LoVo (cell line): ENCODE results near the gene NOC2L.

ENCODE experiments used
- DNase-seq: peaks from one replicate; pipeline ENCODE4 v3.0.0-alpha.2; 2016; ENCODE audit warnings: low spot score

Gene NOC2L

DNA sequence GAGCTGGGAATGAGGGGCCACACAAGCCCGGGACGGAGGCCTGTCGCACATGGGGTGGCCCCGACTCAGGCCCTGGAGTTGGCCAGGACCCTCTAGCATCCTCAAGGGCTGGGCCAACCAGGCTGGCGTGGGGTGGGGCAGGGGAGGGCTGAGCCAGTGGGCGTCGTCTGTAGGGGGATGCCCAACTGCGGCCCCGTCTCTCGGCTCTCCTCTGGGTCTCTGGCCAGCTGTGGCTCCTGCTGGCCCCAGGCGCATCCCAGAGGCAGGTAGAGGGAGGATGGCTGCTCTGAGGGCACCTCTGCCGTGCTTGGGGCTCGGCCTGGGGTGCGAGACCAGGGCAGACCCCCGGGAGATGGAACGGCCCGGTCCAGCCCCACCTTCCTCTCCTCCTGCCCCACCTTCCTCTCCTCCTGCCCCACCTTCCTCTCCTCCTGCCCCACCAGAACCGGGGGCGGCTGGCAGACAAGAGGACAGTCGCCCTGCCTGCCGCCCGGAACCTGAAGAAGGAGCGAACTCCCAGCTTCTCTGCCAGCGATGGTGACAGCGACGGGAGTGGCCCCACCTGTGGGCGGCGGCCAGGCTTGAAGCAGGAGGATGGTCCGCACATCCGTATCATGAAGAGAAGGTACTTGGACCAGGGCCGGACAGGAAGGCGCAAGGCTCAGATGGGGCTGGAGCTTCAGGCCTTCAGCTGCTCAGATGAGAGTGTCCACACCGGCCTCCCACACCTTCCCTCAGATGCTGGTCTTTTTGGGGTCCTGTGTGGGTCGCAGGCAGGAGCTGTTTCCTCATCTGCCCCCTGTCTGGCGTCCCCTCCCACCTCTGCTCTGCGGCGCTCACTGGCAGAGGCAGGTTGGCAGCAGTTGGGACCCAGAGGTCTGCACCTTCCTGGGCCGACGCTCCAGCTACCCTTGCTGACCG lies 29.1 kb downstream of the NOC2L start:
- no peak for DNase-seq

GRCh38 chr1:928825-929661 lies 30.0 kb downstream of the NOC2L start:
- no peak for DNase-seq

DNA sequence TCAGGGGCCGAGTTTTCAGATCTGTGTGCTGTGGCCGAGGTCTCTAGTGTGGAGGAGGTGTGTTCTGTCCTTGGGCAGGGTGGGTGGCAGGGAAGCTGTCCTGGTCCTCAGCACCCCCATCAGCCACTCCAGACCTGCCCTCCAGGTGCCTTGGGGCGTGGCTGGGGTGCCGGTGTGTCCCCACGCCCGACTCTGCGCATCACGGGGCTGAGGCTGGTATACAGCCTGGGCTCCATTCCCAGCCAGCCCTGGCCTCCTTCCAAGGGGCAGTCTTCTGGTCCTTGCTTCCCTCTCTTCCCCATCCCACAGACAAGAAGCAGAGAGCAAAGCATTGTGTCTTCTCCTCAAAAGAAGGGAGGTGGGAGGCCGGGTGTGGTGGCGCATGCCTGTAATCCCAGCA lies 31.3 kb downstream of the NOC2L start:
- no peak for DNase-seq

GRCh38 chr1:927234-927633 lies 31.8 kb downstream of the NOC2L start:
- no peak for DNase-seq

DNA sequence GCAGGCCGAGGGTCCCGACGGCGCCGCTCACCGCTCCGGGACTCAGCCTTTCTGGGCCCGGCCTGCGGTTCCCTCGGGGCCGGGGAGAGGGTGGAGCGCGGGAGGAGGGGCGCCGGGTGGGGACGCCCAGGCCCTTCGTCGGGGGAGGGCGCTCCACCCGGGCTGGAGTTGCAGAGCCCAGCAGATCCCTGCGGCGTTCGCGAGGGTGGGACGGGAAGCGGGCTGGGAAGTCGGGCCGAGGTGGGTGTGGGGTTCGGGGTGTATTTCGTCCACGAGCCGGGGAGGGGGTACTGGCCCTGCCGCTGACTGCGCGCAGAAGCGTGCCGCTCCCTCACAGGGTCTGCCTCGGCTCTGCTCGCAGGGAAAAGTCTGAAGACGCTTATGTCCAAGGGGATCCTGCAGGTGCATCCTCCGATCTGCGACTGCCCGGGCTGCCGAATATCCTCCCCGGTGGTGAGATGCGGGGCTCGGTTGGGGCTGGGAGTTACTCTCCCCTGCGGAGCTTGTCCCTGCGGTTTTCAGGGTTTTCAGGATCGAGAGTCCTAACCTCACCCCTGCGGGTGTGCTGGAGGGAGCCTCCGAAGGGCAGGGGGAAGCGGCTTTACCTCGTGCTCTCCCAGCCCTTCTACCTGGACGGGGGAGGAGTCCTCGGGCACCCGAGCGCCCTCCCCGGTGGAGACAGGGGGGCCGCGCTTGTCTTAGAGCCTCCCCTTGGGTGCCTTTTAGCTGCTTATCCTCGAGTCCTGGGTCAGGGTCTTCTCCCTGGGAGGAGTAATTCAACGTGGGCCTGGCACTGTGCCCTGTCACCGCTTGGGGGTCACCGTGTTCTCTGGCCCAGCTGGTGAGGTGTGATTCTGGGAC lies 33.3 kb downstream of the NOC2L start:
- no peak for DNase-seq

- DNase-seq: peak; percentile 52
Measured at GRCh38 chr1:924656-925560, 34.1 kb downstream of the NOC2L start.

- DNase-seq: no peak
Measured at GRCh38 chr1:923991-924655, 34.9 kb downstream of the NOC2L start.

DNA sequence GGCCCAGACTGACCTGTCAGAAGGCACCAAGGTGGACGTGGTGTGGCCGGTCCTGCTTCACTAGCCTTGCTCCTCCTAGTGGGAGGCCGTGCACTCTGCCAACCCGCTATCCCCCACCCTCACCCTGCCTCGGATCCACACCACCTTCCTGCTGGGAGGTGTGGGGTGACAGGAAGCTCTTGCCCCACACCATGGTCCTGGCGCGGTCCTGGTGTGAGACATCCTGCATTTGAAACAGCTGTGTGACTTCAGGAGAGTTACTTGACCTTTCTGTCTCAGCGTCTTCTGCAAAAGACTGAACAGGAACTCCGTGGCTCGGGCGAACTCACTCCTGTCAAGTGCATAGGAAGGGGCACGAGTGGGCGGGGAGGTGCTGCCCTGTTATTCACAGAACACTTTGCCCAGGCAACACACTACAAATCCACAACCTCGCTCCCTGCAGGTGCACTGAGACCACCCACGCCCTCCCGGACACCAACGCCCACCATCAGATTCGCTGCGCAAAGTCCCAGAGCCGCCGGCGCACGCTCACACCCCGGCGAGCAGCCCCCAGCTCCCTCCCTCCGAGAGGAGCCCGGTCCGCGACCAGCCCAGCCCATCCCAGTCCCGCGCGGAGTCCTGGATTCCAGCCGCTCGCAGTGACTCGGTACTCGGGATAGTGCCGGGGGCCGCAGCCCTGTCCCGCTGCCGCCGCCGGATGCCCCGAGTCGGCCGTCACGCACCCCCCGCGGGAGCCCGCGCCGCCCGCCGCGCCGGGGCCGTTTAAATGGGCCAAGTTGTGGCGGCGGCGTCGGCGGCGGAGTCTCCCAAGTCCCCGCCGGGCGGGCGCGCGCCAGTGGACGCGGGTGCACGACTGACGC lies 35.7 kb downstream of the NOC2L start, which contains the start of gene SAMD11:
Gene SAMD11, plus strand, starts transcription at position 793 of the 860 bp plus-strand sequence. CDS start 509 bp downstream, outside the sequence.
- DNase-seq: peak; percentile 74

DNA sequence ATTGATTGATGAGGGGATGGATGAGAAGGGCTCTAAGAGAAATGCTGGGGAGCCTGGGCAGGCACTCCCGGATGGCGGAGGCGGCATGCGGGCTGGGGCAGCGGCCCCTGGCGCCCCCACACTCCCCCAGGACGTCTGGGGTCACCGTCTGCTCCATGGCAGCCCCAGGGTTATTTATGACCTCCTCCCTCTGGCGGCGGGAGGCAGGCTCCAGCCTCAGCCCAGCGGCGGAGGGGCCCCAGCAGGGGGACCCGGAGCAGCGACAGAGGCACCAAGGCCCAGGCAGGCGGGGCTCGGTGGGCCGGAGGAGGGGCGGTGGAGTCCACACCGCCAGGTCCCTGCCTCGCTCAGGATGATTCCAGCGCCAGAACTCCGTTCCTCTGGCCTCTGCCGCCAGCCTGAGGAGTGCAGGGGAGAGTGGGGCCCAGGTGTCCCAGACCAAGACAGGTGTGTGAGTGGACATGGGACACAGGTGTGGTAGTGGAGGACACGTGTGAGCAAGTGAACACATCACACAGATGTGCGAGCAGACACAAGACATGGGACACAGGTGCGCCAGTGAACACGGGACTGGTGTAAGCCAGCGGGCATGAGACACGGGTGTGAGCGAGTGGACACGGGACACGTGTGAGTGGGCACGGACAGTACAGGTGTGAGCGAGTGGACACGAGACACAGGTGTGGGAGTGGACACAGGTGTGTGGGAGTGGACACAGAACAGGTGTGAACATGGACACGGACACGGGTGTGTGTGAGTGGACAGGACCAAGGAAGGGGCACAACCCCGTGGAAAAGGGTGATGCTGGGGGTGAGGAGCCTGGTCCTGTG lies 37.8 kb downstream of the NOC2L start:
- peak; percentile 62 for DNase-seq

- DNase-seq: no peak
Measured at GRCh38 chr1:920521-920920, 38.5 kb downstream of the NOC2L start.

DNA sequence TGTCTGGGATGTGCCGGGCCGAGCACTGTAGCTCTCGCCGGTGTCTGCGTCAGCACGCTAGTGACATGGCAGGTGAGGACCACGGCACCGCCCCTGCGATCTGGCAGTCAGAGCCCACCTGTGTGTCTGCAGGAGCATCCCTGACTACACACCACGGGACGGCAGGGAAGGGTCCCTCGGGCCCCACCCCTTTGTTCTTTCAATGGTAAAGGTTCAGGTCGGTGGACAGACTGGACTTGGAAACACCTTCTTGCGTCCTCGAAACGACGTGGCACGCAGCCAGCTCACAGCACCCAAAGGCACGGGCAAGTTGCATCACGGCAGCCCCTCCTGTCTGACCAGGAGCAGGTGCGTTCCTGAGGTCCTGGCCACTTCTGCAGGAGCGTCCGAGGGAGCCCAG lies 39.0 kb downstream of the NOC2L start:
- DNase-seq: no peak

DNA sequence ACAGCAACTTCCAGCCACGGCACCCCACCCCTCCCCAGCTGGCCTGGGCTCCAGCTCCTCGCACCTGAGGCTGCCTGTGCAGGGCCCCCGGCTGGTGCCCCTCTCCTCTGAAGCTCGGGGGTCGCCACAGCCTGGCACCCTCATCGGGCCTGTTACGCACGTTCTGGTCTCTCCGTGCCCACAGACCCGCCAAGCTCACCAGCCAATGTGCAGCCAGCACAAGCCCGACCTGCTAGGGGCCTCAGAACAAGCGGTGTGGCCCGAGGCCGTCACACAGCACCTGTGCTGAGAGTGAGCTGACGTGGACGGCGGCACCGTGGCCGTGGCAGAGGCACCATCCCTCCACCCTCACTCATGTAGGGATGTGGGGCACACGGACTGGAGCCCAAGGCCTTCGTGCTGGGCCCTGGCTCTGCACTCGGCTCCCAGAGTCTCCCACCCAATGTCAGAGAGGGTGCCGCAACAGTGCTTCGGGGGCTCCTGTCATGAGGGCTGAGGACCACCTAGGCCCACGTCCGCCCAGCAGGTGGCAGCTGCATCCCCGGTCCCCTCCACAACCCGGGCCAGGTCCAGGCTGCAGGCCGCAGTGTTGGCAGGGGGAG lies 39.7 kb downstream of the NOC2L start:
- no peak for DNase-seq

DNA sequence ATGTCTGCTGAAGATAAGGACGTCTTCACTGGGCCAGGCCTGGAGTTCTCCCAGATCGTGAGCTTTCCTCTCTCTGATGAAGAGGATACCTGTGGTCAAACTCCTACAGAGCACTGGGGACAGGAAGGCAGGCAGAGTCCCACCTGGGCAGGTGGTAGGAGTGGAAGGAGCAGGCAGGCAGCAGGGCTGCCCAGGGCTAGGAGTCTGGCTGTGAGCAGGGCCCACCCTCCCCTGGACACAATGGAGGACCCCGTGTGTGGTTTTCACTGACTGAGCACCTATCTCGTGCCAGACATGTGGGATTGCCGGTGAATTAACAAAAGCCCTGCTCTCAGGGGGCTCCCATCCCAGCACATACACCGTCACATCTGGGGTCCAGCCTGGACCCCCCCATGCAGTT lies 40.2 kb downstream of the NOC2L start:
- DNase-seq: no peak

- DNase-seq: no peak
Measured at GRCh38 chr1:918353-918752, 40.7 kb downstream of the NOC2L start.

DNA sequence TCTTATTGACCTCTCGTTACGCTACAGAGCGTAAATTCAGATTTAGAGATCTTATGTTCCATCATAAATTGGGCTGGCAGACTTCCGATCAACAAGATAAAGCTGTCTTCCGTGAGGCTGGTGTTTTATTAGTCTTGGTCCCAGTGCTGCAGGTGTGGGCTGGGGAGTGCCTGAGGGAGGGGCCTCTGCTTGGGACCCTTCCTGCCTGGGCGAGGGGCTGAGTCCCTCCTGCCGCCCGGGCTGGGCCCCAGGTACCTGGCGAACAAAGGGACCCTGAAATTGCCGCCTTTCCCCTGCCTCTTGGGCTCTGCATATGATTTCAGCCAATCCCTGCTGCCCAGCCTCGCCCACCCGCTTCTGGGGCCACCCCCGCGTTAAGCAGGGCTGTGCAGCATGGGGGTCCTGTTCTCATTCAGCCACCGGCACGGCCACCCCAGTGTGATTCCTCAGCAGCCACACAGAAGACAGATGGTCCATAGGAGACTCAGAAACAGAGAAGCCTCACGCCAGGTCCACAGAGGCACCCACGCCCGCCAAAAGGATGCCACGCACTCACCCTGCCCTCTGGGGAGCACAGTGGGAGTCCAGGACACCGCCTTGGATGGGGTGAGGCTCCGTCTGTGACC lies 41.5 kb downstream of the NOC2L start:
- DNase-seq: no peak

DNA sequence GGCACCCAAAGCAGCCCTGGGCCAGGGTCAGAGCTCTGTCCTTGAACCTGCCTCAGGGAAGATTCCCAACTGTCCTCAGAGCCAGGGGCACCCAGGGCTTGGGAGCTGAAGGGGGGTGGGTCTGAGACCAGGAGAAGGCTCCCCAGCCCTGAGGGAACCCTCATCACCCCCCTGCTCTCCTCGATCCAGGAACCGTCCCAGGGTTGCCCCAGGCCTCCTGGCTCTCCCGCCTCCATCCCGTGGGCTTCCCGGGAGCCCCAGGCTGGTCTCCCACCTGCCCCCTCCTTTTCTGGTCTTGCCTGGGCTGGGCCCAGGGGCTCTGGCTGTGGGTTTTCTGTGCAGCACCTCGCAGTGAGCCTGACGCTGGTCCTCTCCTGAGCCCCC lies 42.0 kb downstream of the NOC2L start:
- DNase-seq: no peak
